ENCODE measurements around the gene CAMK2N2.

CAMK2N2 gene

DNA sequence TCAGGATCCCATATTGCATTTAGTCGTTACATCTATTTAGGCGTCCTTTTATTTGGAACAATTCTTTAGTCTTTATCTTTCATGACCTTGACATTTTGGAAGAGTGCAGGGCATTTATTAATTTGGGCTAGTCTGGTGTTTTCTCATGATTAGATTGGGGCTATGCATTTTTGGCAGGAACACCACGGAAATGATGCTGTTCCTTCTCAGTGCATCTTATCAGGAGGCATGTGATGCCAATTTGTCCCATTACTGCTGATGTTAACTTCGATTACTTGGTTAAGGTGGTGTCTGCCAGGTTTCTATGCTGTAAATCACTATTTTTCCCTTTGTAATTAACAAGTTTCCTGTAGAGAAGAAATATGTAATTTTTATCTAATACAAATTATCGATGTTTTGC is 50.1 kb downstream of the CAMK2N2 start:
- DNase-seq, result no peak
